HG03442 (cell line): ENCODE measurements around the gene MS4A13.
"Not testable (repeated sequence)": the region's sequence is repeated elsewhere in the genome, so short reads cannot be mapped to it uniquely, and the experiment has no call there.

ENCODE experiments used
- ATAC-seq: cut with Tn5 transposase; IDR thresholded peaks from one replicate; pipeline ENCODE4 v1.9.1; 2021; ENCODE audit warnings: mild to moderate bottlenecking, moderate library complexity; ENCODE audit not compliant: unreplicated experiment

The MS4A13 gene

DNA sequence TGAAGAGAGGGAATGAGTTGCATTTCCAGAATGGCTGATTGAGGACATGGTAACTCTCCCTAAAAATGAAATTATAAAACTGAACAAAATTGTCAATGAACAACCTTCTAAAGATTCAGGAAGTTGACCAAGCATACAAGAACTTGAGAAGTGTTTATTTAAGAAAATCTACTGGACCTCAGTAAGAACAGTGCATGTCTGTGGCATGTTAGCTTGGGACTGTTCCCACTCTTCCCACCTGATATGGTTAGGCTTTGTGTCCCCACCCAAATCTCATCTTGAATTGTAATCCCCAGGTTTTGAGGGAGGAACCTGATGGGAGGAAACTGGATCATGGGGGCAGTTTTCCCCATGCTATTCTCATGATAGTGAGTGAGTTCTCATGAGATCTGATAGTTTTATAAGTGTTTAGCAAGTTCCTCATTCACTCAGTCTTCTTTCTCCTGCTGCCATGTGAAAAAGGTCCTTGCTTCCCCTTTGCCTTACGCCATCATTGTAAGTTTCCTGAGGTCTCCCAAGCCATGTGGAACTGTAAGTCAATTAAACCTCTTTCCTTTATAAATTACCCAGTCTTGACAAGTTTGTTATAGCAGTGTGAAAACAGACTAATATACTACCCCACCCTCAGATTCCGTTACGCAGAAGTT is 15.4 kb downstream of the MS4A13 start:
- no peak for ATAC-seq

DNA sequence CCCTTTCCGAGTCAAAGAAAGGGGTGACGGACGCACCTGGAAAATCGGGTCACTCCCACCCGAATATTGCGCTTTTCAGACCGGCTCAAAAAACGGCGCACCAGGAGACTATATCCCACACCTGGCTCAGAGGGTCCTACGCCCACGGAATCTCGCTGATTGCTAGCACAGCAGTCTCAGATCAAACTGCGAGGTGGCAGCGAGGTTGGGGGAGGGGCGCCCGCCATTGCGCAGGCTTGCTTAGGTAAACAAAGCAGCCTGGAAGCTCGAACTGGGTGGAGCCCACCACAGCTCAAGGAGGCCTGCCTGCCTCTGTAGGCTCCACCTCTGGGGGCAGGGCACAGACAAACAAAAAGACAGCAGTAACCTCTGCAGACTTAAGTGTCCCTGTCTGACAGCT is 17.2 kb downstream of the MS4A13 start:
- ATAC-seq = not testable (repeated sequence)

DNA sequence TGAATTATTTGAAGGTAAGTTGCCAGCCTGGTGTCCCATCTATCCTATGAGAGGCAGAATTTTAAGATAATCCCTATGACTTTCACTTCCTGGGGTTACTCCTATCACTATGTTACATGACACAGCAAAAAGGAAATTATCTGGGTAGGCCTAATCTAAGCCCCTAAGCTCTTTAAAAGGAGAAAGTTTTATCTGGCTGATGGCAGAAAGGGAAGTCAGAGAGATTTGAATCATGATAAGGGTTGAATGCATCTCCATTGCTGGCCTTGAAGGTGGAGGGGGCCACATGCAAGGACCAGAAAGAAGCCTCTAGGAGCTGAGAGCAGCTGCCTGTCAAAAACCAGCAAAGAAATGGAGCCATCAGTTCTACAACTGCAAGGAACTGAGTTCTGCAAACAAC is 23.4 kb downstream of the MS4A13 start:
- ATAC-seq = not testable (repeated sequence)

DNA sequence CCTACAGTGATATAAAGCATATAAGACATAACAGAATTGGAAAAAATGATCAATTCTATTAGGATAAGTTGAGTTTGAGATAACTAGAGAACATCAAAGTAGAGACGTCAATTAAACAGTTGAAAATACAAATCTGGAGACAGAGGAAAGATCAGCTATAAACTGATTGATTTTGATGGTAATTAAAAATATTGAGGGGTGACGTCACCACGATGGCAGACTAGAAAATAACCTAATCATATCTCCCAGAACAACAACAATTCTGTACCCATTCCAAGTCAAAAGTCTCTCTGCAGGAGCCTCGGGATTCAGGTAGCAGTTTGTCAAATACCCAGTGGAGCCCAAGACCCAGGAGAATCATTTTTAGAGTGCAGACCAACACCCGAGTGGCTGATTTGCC is 28.9 kb downstream of the MS4A13 start:
- no peak for ATAC-seq

DNA sequence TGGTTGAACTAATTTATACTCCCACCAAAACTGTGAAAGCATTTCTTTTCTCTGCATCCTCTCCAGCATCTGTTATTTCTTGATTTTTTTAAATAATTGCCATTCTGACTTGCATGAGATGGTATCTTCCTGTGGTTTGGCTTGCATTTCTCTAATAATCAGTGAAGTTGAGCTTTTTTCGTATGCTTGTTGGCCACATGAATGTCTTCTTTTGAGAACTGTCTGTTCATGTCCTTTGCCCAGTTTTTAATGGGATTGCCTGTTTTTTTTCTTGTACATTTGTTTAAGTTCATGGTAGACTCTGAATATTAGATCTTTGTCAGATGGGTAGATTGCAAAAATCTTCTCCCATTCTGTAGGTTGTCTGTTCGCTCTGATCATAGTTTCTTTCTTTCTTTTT is 46.1 kb downstream of the MS4A13 start:
- ATAC-seq = no peak

- ATAC-seq = no peak
Measured at GRCh38 chr11:60563553-60564235, 48.5 kb downstream of the MS4A13 start.

DNA sequence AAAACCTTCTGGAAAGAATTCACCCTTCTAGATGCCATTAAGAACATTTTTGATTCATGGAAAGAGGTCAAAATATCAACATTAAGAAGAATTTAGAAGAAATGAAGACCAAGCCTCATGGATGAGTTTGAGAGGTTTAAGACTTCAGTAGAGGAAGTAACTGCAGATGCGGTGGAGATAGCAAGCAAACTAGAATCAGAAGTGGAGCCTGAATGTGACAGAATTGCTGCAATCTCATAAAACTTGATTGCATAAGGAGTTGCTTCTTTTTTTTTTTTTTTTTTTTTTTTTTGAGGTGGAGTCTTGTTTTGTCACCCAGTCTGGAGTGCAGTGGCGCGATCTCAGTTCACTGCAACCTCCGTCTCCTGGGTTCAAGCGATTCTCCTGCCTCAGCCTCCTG is 51.6 kb downstream of the MS4A13 start:
- ATAC-seq = no peak

DNA sequence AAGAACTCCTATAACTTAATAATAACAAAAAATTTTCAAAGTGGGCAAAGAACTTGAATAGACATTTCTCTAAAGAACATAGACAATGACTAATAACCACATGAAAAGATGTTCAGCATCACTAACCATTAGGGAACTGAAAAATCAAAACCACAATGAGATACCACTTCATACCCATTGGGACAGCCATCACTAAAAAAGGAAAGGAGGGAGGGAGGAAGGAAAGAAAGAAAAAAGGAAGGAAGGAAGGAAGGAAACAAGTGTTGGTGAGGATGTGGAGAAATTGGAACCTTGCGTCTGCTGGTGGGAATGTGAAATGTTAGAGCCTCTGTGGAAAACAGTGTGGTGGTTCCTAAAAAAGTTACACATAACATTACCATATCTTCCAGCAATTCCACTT is 55.8 kb downstream of the MS4A13 start:
- peak; percentile 65 for ATAC-seq

DNA sequence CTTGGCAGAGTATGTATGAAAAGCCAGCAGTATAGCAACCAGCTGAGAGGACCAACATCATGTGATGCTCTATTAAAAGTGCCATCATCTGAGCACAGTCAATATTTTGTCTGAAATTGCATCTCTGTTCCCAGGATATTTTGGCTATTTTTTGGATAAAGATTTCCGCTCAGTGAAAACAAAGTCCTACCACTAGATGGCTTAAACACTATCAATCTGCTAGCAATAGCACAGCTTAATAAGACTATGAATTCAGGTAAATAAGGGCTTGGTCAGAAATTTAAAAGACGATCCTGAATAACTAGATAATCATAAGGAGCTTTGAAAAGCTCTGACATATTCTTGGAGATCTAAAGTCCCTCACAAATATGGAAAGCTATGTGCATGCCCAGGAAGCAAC is 74.4 kb downstream of the MS4A13 start:
- no peak for ATAC-seq
